ENCODE results near the gene MOB1A. TPM values are rescaled to one million over a fixed set of nuclear protein-coding genes. Genes with fewer than 3 reads are reported as not detected.

MOB1A gene
- total RNA-seq, 1 donor from 2014 or later = 56.8 TPM

DNA sequence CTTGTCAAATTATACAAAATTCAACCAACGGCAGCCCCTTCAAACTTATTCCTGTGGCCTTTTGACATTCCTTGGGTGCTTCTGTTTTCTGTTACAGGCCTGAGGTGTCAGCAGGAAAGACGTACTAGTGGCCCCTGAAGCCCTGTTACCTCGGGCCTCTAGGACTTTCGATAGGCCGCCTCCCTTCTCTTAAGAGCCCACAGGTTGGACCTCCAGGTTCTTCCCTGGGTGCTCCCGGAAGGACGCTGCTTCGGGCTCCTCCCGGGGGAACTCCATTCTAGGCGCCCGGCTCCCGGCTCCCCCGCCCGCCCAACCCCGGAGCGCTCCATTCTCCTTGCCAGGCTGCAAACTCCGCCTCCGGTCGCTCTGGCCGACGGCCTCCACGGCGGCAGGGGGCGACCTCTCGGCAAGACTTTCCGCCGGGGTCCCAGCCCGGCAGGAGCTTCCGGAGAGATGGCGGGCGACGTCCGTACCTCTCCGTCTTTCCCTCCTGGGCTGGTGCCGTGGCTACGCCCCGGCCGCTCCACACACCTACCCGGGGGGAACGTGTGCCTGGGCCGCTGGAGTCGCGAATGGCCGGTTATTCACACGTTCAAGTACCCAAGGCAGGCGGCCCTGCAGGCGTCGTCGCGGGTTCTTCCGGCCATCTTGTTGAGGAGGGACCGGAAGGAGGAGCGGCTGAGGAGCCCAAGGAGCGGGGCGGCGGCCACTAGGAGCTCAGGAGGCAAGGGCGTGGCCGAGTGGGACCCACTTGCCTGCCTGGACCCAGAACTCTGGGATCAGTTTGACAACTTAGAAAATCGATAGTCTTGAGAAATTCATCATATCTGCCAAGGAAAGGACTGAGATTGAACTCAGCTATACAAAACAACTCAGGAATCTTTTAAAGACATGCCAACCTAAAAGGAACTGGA, 58.5 kb downstream of the MOB1A start:
- no peaks in the 10 kb centered on the region for H3K27me3 ChIP-seq
- peak overlapping the region; percentile 70 to 78 for H3K4me3 ChIP-seq
- TF ChIP-seq, protein P1, sequence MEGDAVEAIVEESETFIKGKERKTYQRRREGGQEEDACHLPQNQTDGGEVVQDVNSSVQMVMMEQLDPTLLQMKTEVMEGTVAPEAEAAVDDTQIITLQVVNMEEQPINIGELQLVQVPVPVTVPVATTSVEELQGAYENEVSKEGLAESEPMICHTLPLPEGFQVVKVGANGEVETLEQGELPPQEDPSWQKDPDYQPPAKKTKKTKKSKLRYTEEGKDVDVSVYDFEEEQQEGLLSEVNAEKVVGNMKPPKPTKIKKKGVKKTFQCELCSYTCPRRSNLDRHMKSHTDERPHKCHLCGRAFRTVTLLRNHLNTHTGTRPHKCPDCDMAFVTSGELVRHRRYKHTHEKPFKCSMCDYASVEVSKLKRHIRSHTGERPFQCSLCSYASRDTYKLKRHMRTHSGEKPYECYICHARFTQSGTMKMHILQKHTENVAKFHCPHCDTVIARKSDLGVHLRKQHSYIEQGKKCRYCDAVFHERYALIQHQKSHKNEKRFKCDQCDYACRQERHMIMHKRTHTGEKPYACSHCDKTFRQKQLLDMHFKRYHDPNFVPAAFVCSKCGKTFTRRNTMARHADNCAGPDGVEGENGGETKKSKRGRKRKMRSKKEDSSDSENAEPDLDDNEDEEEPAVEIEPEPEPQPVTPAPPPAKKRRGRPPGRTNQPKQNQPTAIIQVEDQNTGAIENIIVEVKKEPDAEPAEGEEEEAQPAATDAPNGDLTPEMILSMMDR (IDR thresholded peaks at IDR 0.05) = peak; percentile 57 to 79 (median 76)
- no peaks in the 10 kb centered on the region for H3K36me3 ChIP-seq
- intact Hi-C loops (cut with DNase I) = loop anchor here (1.0 to 5.0 kb wide), 5 partner anchors 27 to 293 kb away; partner anchors contain the start of genes BOLA3, DGUOK and STAMBP
- H3K4me1 ChIP-seq = no peaks in the 10 kb centered on the region
- H3K9me3 ChIP-seq = no peaks in the 10 kb centered on the region
- peak in 1 of 2 donors; percentile 89 for DNase-seq (ENCODE audit: low spot score in 2 of 2)
- H3K27ac ChIP-seq = peak overlapping the region; percentile 84 to 87

- intact Hi-C loops (cut with DNase I) = loop anchor here (5.0 kb wide), 1 partner anchor 143 kb away; no protein-coding TSS in a partner anchor
- Histone ChIP-seq H3K4me3 (peak overlapping the region; percentile 70 to 78), H3K27ac (no peak overlapping the region), H3K9me3 (no peaks in the 10 kb centered on the region), H3K27me3 (no peaks in the 10 kb centered on the region), H3K36me3 (no peaks in the 10 kb centered on the region), H3K4me1 (no peaks in the 10 kb centered on the region)
- DNase-seq (ENCODE audit: low spot score in 2 of 2) = no peak
- TF ChIP-seq, protein P1 (IDR thresholded peaks at IDR 0.05) = peak in 2 of 3 experiments; percentile 9
These were observed 59.3 kb downstream of the MOB1A start for GRCh38 chr2:74119339-74119738.

GRCh38 chr2:74111380-74111779, 67.3 kb downstream of the MOB1A start:
- intact Hi-C loops (cut with DNase I) = no loop called here
- Histone ChIP-seq H3K4me3 (no peak overlapping the region), H3K27ac (no peak overlapping the region), H3K27me3 (no peaks in the 10 kb centered on the region), H3K4me1 (no peaks in the 10 kb centered on the region), H3K9me3 (no peaks in the 10 kb centered on the region), H3K36me3 (no peaks in the 10 kb centered on the region)
- no peak for DNase-seq (ENCODE audit: low spot score in 2 of 2)
- TF ChIP-seq, protein P1 (IDR thresholded peaks at IDR 0.05) = no peak

- DNase-seq (ENCODE audit: low spot score in 2 of 2) = no peak
- H3K36me3 ChIP-seq = no peaks in the 10 kb centered on the region
- H3K4me3 ChIP-seq = no peak overlapping the region
- no peaks in the 10 kb centered on the region for H3K9me3 ChIP-seq
- no peaks in the 10 kb centered on the region for H3K27me3 ChIP-seq
- no peaks in the 10 kb centered on the region for H3K4me1 ChIP-seq
- TF ChIP-seq, protein P1 (IDR thresholded peaks at IDR 0.05) = no peak
- intact Hi-C loops (cut with DNase I) = no loop called here
- H3K27ac ChIP-seq = no peak overlapping the region
These were observed 68.1 kb downstream of the MOB1A start for GRCh38 chr2:74110537-74110936.

GRCh38 chr2:74109551-74109950, 69.1 kb downstream of the MOB1A start:
- no peak overlapping the region for H3K4me3 ChIP-seq
- no peaks in the 10 kb centered on the region for H3K36me3 ChIP-seq
- H3K4me1 ChIP-seq = no peaks in the 10 kb centered on the region
- no peaks in the 10 kb centered on the region for H3K27me3 ChIP-seq
- intact Hi-C loops (cut with DNase I) = no loop called here
- TF ChIP-seq, protein P1 (IDR thresholded peaks at IDR 0.05) = no peak
- DNase-seq (ENCODE audit: low spot score in 2 of 2) = no peak
- no peak overlapping the region for H3K27ac ChIP-seq
- no peaks in the 10 kb centered on the region for H3K9me3 ChIP-seq
